SK-N-SH (cell line): ENCODE results near the gene ZNF728. TPM values are rescaled to one million over a fixed set of nuclear protein-coding genes. Genes with fewer than 3 reads are reported as not detected.

ENCODE experiments used
- CTCF ChIA-PET: fragments of 300-600, 350-600 bp; formaldehyde crosslinking; extraction: SDS; loops from one replicate; lab custom pipeline; 2021; lab: Yijun Ruan, JAX
- POLR2A ChIA-PET: fragments of 350-600 bp; sonication (Branson Sonifier 250); formaldehyde crosslinking; extraction: SDS; loops from one replicate; lab custom pipeline; 2020; ENCODE audit warnings: antibody characterized with exemption, inconsistent platforms; lab: Yijun Ruan, JAX
- DNase-seq: peaks from one replicate; pipeline ENCODE4 v3.0.0; 2012
- H2AFZ ChIP-seq: fragments of 200-600 bp; sonication (generic); 2 replicates; pipeline ENCODE4 v1.8.1; 2016; ENCODE audit warnings: antibody characterized with exemption, mild to moderate bottlenecking, low read depth
- H3F3A ChIP-seq: fragments of 200-600 bp; sonication (generic); replicated peaks from 2 replicates; pipeline ENCODE3; 2016; ENCODE audit warnings: antibody characterized with exemption, mild to moderate bottlenecking; ENCODE audit not compliant: insufficient read depth
- H3K27ac ChIP-seq, 2 experiments: fragments of 200-500 bp in 1 of 2; fragments of 200-600 bp in 1 of 2; sonication (Bioruptor generic) in 1 of 2; sonication (generic), shearing (Covaris generic) in 1 of 2; 2 replicates each; pipeline versions ENCODE4 v1.5.1 to v1.6.1; 2014 to 2016; ENCODE audit warnings: low read depth in 2 of 2, inconsistent platforms in 1 of 2, low read length in 1 of 2, mild to moderate bottlenecking in 1 of 2, mixed read lengths in 1 of 2
- H3K27me3 ChIP-seq: fragments of 200-600 bp; sonication (generic), shearing (Covaris generic); 2 replicates; pipeline ENCODE4 v1.6.1; 2016; ENCODE audit warnings: mixed run types; ENCODE audit not compliant: insufficient read depth
- H3K36me3 ChIP-seq, 2 experiments: fragments of 200-500 bp in 1 of 2; fragments of 200-600 bp in 1 of 2; sonication (Bioruptor generic) in 1 of 2; sonication (generic) in 1 of 2; replicated peaks in 1 of 2; 2 replicates each; pipeline versions ENCODE3 to v1.5.1; 2014 to 2016; ENCODE audit warnings: low read length in 1 of 2, mild to moderate bottlenecking in 1 of 2; ENCODE audit not compliant: insufficient read depth in 2 of 2, control insufficient read depth in 1 of 2
- H3K4me1 ChIP-seq, 2 experiments: fragments of 200-500 bp in 1 of 2; fragments of 200-600 bp in 1 of 2; sonication (Bioruptor generic) in 1 of 2; sonication (generic), shearing (Covaris generic) in 1 of 2; 2 replicates each; pipeline versions ENCODE4 v1.5.1 to v1.6.1; 2014 to 2016; ENCODE audit warnings: low read depth in 1 of 2, low read length in 1 of 2, mixed run types in 1 of 2; ENCODE audit not compliant: insufficient read depth in 2 of 2, control insufficient read depth in 1 of 2
- H3K4me2 ChIP-seq: fragments of 200-600 bp; sonication (generic), shearing (Covaris generic); 2 replicates; pipeline ENCODE4 v1.6.1; 2017; ENCODE audit warnings: mixed run types
- H3K4me3 ChIP-seq, 2 experiments: fragments of 200-500 bp in 1 of 2; fragments of 200-600 bp in 1 of 2; sonication (Bioruptor generic) in 1 of 2; sonication (generic), shearing (Covaris generic) in 1 of 2; 2 replicates each; pipeline versions ENCODE4 v1.5.1 to v1.8.1; 2014 to 2016; ENCODE audit warnings: low read depth in 2 of 2, inconsistent platforms in 1 of 2, low read length in 1 of 2, mild to moderate bottlenecking in 1 of 2, mixed read lengths in 1 of 2, moderate library complexity in 1 of 2
- H3K79me2 ChIP-seq: fragments of 200-600 bp; sonication (generic); 2 replicates; pipeline ENCODE4 v1.8.1; 2017; ENCODE audit warnings: mild to moderate bottlenecking; ENCODE audit not compliant: insufficient read depth
- H3K9ac ChIP-seq: fragments of 200-600 bp; sonication (generic); 2 replicates; pipeline ENCODE4 v1.6.1; 2017; ENCODE audit warnings: mixed run types
- H3K9me2 ChIP-seq: fragments of 200-600 bp; sonication (generic); 2 replicates; pipeline ENCODE4 v1.6.1; 2017; ENCODE audit warnings: mixed run types
- H3K9me3 ChIP-seq: fragments of 200-600 bp; sonication (generic); 2 replicates; pipeline ENCODE4 v1.6.1; 2017; ENCODE audit warnings: mixed run types, mild to moderate bottlenecking, moderate library complexity
- H4K20me1 ChIP-seq: fragments of 200-600 bp; sonication (generic); 2 replicates; pipeline ENCODE4 v1.6.1; 2017; ENCODE audit warnings: mild to moderate bottlenecking, mixed run types; ENCODE audit not compliant: insufficient read depth
- EZH2phosphoT487 ChIP-seq: fragments of 200-600 bp; sonication (generic); IDR thresholded peaks from 2 replicates; pipeline ENCODE4 v1.6.1; 2017; ENCODE audit warnings: low read depth, mixed run types, mild to moderate bottlenecking, antibody characterized with exemption, moderate library complexity, borderline replicate concordance
- GABPA ChIP-seq: IDR thresholded peaks from 2 replicates; pipeline ENCODE4 v1.4.0; 2012; ENCODE audit warnings: low read depth, mild to moderate bottlenecking
- MXI1 ChIP-seq: IDR thresholded peaks from 2 replicates; pipeline ENCODE4 v1.6.1; 2012; ENCODE audit warnings: mild to moderate bottlenecking, low read depth, low read length, improper control_type of control experiment
- NFIC ChIP-seq: IDR thresholded peaks from 2 replicates; pipeline ENCODE4 v1.4.0; 2012; ENCODE audit warnings: borderline replicate concordance
- RCOR1 ChIP-seq: fragments of 150-350 bp; IDR thresholded peaks from 2 replicates; pipeline ENCODE4 v1.6.1; 2017; ENCODE audit warnings: antibody characterized with exemption, low read length
- RFX5 ChIP-seq: IDR thresholded peaks from 2 replicates; pipeline ENCODE4 v1.6.1; 2012; ENCODE audit warnings: mild to moderate bottlenecking, improper control_type of control experiment, low read length
- RXRA ChIP-seq: IDR thresholded peaks from 2 replicates; pipeline ENCODE4 v1.4.0; 2012; ENCODE audit warnings: low read depth, mild to moderate bottlenecking, borderline replicate concordance
- TCF12 ChIP-seq: IDR thresholded peaks from 2 replicates; pipeline ENCODE4 v1.4.0; 2012
- USF2 ChIP-seq: fragments of 150-350 bp; IDR thresholded peaks from 2 replicates; pipeline ENCODE4 v1.6.1; 2017; ENCODE audit warnings: antibody characterized with exemption, low read length, low read depth, borderline replicate concordance
- WGBS: methylation state at CpG from one replicate; pipeline ENCODE4 v1.1.6; 2017; ENCODE audit warnings: low lambda C conversion rate; 5-methylcytosine and 5-hydroxymethylcytosine counted together
- polyA plus RNA-seq, 3 experiments: library from polyadenylated mRNA; depleted of rRNA; stranded (reverse); fragments of >200 nt; gene quantifications; 2 replicates each; pipeline ENCODE4 v1.2.3, GENCODE V29; 2012
- TF ChIP-seq, protein P1 (sequence below): fragments of 150-350 bp; IDR thresholded peaks from 2 replicates; pipeline ENCODE4 v1.6.1; 2016; ENCODE audit warnings: mild to moderate bottlenecking, low read depth, low read length
- TF ChIP-seq, protein P2 (sequence below): IDR thresholded peaks from 2 replicates; pipeline ENCODE4; 2012
- TF ChIP-seq, protein P3 (sequence below): IDR thresholded peaks from 2 replicates; pipeline ENCODE4 v1.6.1; 2012; ENCODE audit warnings: mild to moderate bottlenecking, low read depth, low read length, moderate library complexity

ZNF728 gene
- polyA plus RNA-seq, 1 of the 3 experiments (the other 2 are of a cell fraction) = not detected

DNA sequence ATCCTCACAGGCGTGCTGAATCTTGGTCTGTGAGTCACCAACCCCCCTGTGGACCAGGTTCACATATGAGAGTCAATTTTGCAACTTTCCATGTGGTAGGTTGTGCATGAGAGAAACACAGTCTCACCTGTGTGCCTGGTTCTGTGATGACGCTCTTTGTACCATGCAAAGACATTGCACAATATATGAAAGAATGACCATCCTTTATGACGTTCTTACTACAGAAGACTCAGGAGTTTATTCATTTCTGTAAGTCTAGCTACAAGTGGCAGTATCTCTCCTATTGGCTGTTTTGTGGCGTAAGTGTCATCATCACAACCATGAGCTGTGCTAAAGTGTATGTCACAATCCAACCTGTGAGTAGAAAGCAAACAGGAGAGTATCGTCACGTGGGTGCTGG, 43.8 kb upstream of the ZNF728 start:
- DNase-seq = no peak
- H3K9me2 ChIP-seq = no peaks in the 10 kb centered on the region
- H3K36me3 ChIP-seq = no peaks in the 10 kb centered on the region
- CTCF ChIA-PET = no interaction called here
- TF ChIP-seq NFIC = no peak
- no peak for TF ChIP-seq TCF12
- TF ChIP-seq MXI1 = no peak
- no peak for TF ChIP-seq USF2
- no peak for TF ChIP-seq EZH2phosphoT487
- TF ChIP-seq, all 33 proteins: peak for 0
- H3K9me3 ChIP-seq = no peaks in the 10 kb centered on the region
- WGBS = 14% methylated on average over 6 of the region's 6 CpGs
- no peaks in the 10 kb centered on the region for H3K4me1 ChIP-seq
- no peaks in the 10 kb centered on the region for H4K20me1 ChIP-seq
- no peak overlapping the region for H2AFZ ChIP-seq
- no peak overlapping the region for H3K27ac ChIP-seq
- no peaks in the 10 kb centered on the region for H3F3A ChIP-seq
- no peak overlapping the region for H3K4me3 ChIP-seq
- POLR2A ChIA-PET = no interaction called here
- no peak overlapping the region for H3K4me2 ChIP-seq
- H3K27me3 ChIP-seq = no peaks in the 10 kb centered on the region
- H3K9ac ChIP-seq = no peak overlapping the region
- H3K79me2 ChIP-seq = no peaks in the 10 kb centered on the region

GRCh38 chr19:23033721-23034120, 30.7 kb upstream of the ZNF728 start:
- no peaks in the 10 kb centered on the region for H3K27me3 ChIP-seq
- no peak overlapping the region for H3K4me2 ChIP-seq
- no peaks in the 10 kb centered on the region for H3K4me1 ChIP-seq
- no peaks in the 10 kb centered on the region for H3K9me2 ChIP-seq
- H3K9me3 ChIP-seq = no peaks in the 10 kb centered on the region
- H3K4me3 ChIP-seq = no peak overlapping the region
- H3F3A ChIP-seq = no peaks in the 10 kb centered on the region
- ChIA-PET POLR2A (no interaction called here), CTCF (no interaction called here)
- H2AFZ ChIP-seq = no peak overlapping the region
- TF ChIP-seq, protein P1, sequence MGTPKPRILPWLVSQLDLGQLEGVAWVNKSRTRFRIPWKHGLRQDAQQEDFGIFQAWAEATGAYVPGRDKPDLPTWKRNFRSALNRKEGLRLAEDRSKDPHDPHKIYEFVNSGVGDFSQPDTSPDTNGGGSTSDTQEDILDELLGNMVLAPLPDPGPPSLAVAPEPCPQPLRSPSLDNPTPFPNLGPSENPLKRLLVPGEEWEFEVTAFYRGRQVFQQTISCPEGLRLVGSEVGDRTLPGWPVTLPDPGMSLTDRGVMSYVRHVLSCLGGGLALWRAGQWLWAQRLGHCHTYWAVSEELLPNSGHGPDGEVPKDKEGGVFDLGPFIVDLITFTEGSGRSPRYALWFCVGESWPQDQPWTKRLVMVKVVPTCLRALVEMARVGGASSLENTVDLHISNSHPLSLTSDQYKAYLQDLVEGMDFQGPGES = no peak
- TF ChIP-seq RFX5 = no peak
- TF ChIP-seq RXRA = no peak
- TF ChIP-seq, protein P2, sequence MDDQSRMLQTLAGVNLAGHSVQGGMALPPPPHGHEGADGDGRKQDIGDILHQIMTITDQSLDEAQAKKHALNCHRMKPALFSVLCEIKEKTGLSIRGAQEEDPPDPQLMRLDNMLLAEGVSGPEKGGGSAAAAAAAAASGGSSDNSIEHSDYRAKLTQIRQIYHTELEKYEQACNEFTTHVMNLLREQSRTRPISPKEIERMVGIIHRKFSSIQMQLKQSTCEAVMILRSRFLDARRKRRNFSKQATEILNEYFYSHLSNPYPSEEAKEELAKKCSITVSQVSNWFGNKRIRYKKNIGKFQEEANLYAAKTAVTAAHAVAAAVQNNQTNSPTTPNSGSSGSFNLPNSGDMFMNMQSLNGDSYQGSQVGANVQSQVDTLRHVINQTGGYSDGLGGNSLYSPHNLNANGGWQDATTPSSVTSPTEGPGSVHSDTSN = no peak
- no peak for TF ChIP-seq EZH2phosphoT487
- no peak for TF ChIP-seq GABPA
- TF ChIP-seq RCOR1 = no peak
- TF ChIP-seq, protein P3, sequence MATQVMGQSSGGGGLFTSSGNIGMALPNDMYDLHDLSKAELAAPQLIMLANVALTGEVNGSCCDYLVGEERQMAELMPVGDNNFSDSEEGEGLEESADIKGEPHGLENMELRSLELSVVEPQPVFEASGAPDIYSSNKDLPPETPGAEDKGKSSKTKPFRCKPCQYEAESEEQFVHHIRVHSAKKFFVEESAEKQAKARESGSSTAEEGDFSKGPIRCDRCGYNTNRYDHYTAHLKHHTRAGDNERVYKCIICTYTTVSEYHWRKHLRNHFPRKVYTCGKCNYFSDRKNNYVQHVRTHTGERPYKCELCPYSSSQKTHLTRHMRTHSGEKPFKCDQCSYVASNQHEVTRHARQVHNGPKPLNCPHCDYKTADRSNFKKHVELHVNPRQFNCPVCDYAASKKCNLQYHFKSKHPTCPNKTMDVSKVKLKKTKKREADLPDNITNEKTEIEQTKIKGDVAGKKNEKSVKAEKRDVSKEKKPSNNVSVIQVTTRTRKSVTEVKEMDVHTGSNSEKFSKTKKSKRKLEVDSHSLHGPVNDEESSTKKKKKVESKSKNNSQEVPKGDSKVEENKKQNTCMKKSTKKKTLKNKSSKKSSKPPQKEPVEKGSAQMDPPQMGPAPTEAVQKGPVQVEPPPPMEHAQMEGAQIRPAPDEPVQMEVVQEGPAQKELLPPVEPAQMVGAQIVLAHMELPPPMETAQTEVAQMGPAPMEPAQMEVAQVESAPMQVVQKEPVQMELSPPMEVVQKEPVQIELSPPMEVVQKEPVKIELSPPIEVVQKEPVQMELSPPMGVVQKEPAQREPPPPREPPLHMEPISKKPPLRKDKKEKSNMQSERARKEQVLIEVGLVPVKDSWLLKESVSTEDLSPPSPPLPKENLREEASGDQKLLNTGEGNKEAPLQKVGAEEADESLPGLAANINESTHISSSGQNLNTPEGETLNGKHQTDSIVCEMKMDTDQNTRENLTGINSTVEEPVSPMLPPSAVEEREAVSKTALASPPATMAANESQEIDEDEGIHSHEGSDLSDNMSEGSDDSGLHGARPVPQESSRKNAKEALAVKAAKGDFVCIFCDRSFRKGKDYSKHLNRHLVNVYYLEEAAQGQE = no peak
- no peak for TF ChIP-seq MXI1
- no peaks in the 10 kb centered on the region for H3K79me2 ChIP-seq
- H3K9ac ChIP-seq = no peak overlapping the region
- WGBS = 4% methylated on average over 2 of the region's 2 CpGs
- no peak for DNase-seq
- no peaks in the 10 kb centered on the region for H4K20me1 ChIP-seq
- no peak overlapping the region for H3K27ac ChIP-seq
- H3K36me3 ChIP-seq = no peaks in the 10 kb centered on the region
